Colonic mucosa (tissue), 4 donors: Measurements from ENCODE around the gene ARHGAP26. TPM values are rescaled to one million over a fixed set of nuclear protein-coding genes. Genes with fewer than 3 reads are reported as not detected.

Experiments
- DNase-seq: peaks from one replicate; pipeline ENCODE4 v3.0.0-alpha.2; 2020
- H3K27ac ChIP-seq: fragments of 200-600 bp; one replicate; pipeline ENCODE4 v1.8.0; 2021
- H3K27me3 ChIP-seq: fragments of 200-600 bp; one replicate; pipeline ENCODE4 v1.8.0; 2021
- H3K36me3 ChIP-seq: fragments of 200-600 bp; one replicate; pipeline ENCODE4 v1.8.0; 2021
- H3K4me1 ChIP-seq: fragments of 200-600 bp; one replicate; pipeline ENCODE4 v1.8.0; 2021; ENCODE audit warnings: mild to moderate bottlenecking
- H3K4me3 ChIP-seq: fragments of 200-600 bp; one replicate; pipeline ENCODE4 v1.8.0; 2021
- H3K9ac ChIP-seq, 2 donors: one replicate each; pipeline ENCODE4 v1.7.0; 2013; ENCODE audit warnings: control low read depth in 2 of 2, low read depth in 2 of 2, low read length in 2 of 2
- H3K9me3 ChIP-seq: fragments of 200-600 bp; one replicate; pipeline ENCODE4 v1.8.0; 2021
- CTCF ChIP-seq: fragments of 200-600 bp; IDR thresholded peaks from one replicate; pipeline ENCODE4 v1.8.0; 2022; ENCODE audit warnings: antibody characterized with exemption, mild to moderate bottlenecking
- intact Hi-C: fragments of 100-400 bp; cut with DNase I; formaldehyde crosslinking; loops from one replicate; pipeline ENCODE4 v1.14.1; 2022
- total RNA-seq, 2 donors: library from RNA; stranded (reverse); fragmentation: NEBNext Ultra II Directional in 1 of 2; extraction: Animal tissue kit (Norgen Biotek cat#: 25700) in 1 of 2; gene quantifications; one replicate each; pipeline ENCODE4 v1.2.1, GENCODE V29; 2021
- donor health status: healthy.
- donor health status: DM: no; HTN: no; CAD: no.
- donor health status: DM: no; HTN: no; CAD: no.

The ARHGAP26 gene
- total RNA-seq, 2 donors from 2014 or later: 59.1 to 74.0 TPM

GRCh38 chr5:142838845-142839244 is 68.7 kb downstream of the ARHGAP26 start:
- H3K4me1 ChIP-seq: peaks cover 4% of the 10 kb centered on the region
- no peak overlapping the region for H3K4me3 ChIP-seq
- no peaks in the 10 kb centered on the region for H3K36me3 ChIP-seq
- H3K9me3 ChIP-seq: no peaks in the 10 kb centered on the region
- H3K27me3 ChIP-seq: no peaks in the 10 kb centered on the region
- intact Hi-C loops: no loop called here
- no peak for DNase-seq
- TF ChIP-seq CTCF: no peak
- H3K27ac ChIP-seq: peak overlapping the region; percentile 13
- H3K9ac ChIP-seq: no peak overlapping the region

- Histone ChIP-seq H3K4me3 (no peak overlapping the region), H3K9ac (peak overlapping the region in 1 of 2 donors; percentile 22), H3K9me3 (no peaks in the 10 kb centered on the region), H3K36me3 (no peaks in the 10 kb centered on the region), H3K27ac (peak overlapping the region; percentile 13), H3K27me3 (no peaks in the 10 kb centered on the region), H3K4me1 (peaks cover 4% of the 10 kb centered on the region)
- peak; percentile 55 for DNase-seq
- no peak for TF ChIP-seq CTCF
- intact Hi-C loops: no loop called here
Measured at GRCh38 chr5:142839711-142840346, 69.7 kb downstream of the ARHGAP26 start.

GRCh38 chr5:142840575-142840974 is 70.4 kb downstream of the ARHGAP26 start:
- intact Hi-C loops: no loop called here
- Histone ChIP-seq H3K4me1 (peaks cover 10% of the 10 kb centered on the region), H3K4me3 (no peak overlapping the region), H3K36me3 (no peaks in the 10 kb centered on the region), H3K27me3 (no peaks in the 10 kb centered on the region), H3K27ac (peak overlapping the region; percentile 34), H3K9ac (no peak overlapping the region), H3K9me3 (no peaks in the 10 kb centered on the region)
- no peak for TF ChIP-seq CTCF
- no peak for DNase-seq

GRCh38 chr5:142841511-142842265 is 71.5 kb downstream of the ARHGAP26 start:
- H3K27me3 ChIP-seq: no peaks in the 10 kb centered on the region
- H3K4me3 ChIP-seq: no peak overlapping the region
- no peaks in the 10 kb centered on the region for H3K36me3 ChIP-seq
- no peak overlapping the region for H3K9ac ChIP-seq
- no peak overlapping the region for H3K27ac ChIP-seq
- H3K9me3 ChIP-seq: no peaks in the 10 kb centered on the region
- no peak for TF ChIP-seq CTCF
- H3K4me1 ChIP-seq: peaks cover 16% of the 10 kb centered on the region
- no peak for DNase-seq
- intact Hi-C loops: no loop called here

GRCh38 chr5:142842994-142843905 is 73.1 kb downstream of the ARHGAP26 start:
- no peaks in the 10 kb centered on the region for H3K27me3 ChIP-seq
- peak overlapping the region; percentile 28 for H3K27ac ChIP-seq
- H3K36me3 ChIP-seq: no peaks in the 10 kb centered on the region
- H3K4me3 ChIP-seq: no peak overlapping the region
- TF ChIP-seq CTCF: no peak
- intact Hi-C loops: no loop called here
- no peaks in the 10 kb centered on the region for H3K9me3 ChIP-seq
- DNase-seq: no peak
- no peak overlapping the region for H3K9ac ChIP-seq
- peaks cover 16% of the 10 kb centered on the region for H3K4me1 ChIP-seq
